ENCODE measurements around the gene MARCHF7.

DNA sequence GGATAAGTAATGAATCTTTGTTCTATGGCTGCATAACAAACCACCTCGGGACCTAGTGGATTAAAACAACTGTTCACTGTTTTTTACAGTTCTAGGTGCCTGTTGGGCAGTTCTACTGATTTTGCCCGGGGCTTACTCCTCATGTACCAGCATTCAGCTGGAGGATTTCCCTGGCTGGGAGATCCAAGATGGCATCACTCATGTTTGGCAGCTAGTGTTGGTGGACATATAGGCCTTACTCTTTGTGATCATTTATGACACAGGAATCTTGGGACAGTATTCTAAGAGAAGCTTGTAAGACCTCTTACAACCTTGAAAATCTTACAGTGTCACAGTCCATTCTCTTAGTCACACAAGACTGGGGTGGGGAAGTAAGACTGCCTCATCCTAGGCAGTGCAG, 4.6 kb downstream of the MARCHF7 start:
- TF ChIP-seq ZBED1 (IDR thresholded peaks at IDR 0.05; ENCODE audit: borderline replicate concordance) = no peak
- TF ChIP-seq, protein P1, sequence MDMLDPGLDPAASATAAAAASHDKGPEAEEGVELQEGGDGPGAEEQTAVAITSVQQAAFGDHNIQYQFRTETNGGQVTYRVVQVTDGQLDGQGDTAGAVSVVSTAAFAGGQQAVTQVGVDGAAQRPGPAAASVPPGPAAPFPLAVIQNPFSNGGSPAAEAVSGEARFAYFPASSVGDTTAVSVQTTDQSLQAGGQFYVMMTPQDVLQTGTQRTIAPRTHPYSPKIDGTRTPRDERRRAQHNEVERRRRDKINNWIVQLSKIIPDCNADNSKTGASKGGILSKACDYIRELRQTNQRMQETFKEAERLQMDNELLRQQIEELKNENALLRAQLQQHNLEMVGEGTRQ (IDR thresholded peaks at IDR 0.05; ENCODE audit: borderline replicate concordance, low read depth, low read length) = no peak
- TF ChIP-seq EZH2 (IDR thresholded peaks at IDR 0.05; ENCODE audit: borderline replicate concordance, control insufficient read depth, low read depth, low read length) = no peak
- no peak for TF ChIP-seq RELA (IDR thresholded peaks at IDR 0.05; ENCODE audit: borderline replicate concordance, partially characterized antibody)
- no peak for TF ChIP-seq MTA2 (IDR thresholded peaks at IDR 0.05; ENCODE audit: low read depth)
- TF ChIP-seq CUX1 (IDR thresholded peaks at IDR 0.05; ENCODE audit: insufficient replicate concordance, low read depth, low read length) = no peak
- TF ChIP-seq CREB1 (IDR thresholded peaks at IDR 0.05; ENCODE audit: low read depth) = no peak
- TF ChIP-seq, protein P2, sequence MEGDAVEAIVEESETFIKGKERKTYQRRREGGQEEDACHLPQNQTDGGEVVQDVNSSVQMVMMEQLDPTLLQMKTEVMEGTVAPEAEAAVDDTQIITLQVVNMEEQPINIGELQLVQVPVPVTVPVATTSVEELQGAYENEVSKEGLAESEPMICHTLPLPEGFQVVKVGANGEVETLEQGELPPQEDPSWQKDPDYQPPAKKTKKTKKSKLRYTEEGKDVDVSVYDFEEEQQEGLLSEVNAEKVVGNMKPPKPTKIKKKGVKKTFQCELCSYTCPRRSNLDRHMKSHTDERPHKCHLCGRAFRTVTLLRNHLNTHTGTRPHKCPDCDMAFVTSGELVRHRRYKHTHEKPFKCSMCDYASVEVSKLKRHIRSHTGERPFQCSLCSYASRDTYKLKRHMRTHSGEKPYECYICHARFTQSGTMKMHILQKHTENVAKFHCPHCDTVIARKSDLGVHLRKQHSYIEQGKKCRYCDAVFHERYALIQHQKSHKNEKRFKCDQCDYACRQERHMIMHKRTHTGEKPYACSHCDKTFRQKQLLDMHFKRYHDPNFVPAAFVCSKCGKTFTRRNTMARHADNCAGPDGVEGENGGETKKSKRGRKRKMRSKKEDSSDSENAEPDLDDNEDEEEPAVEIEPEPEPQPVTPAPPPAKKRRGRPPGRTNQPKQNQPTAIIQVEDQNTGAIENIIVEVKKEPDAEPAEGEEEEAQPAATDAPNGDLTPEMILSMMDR (IDR thresholded peaks at IDR 0.05 in 2 of 3, conservative IDR thresholded peaks at IDR 0.05 in 1 of 3; ENCODE audit: control insufficient read depth in 2 of 3, extremely low read depth in 1 of 3, insufficient read depth in 1 of 3, low read depth in 3 of 3, low read length in 3 of 3) = no peak
- TF ChIP-seq ZNF384 (IDR thresholded peaks at IDR 0.05; ENCODE audit: borderline replicate concordance, low read depth, low read length) = no peak
- TF ChIP-seq ETV6 (conservative IDR thresholded peaks at IDR 0.05 in 1 of 2, IDR thresholded peaks at IDR 0.05 in 1 of 2; ENCODE audit: borderline replicate concordance in 1 of 2, low read depth in 1 of 2) = no peak
- TF ChIP-seq CHD2 (IDR thresholded peaks at IDR 0.05; ENCODE audit: borderline replicate concordance, low read depth, low read length) = no peak
- TF ChIP-seq JUNB (IDR thresholded peaks at IDR 0.05) = no peak

All from GM12878 (cell line).